IPS-NIHi11 (cell line): Measurements from ENCODE around the gene PRUNE1.
A peak's percentile ranks its signal among the peaks of the same experiment; 100 is the strongest.

Experiments used
- DNase-seq: peaks from one replicate; pipeline ENCODE4 v3.0.0; 2012; ENCODE audit warnings: mixed read lengths, low spot score

Gene PRUNE1

DNA sequence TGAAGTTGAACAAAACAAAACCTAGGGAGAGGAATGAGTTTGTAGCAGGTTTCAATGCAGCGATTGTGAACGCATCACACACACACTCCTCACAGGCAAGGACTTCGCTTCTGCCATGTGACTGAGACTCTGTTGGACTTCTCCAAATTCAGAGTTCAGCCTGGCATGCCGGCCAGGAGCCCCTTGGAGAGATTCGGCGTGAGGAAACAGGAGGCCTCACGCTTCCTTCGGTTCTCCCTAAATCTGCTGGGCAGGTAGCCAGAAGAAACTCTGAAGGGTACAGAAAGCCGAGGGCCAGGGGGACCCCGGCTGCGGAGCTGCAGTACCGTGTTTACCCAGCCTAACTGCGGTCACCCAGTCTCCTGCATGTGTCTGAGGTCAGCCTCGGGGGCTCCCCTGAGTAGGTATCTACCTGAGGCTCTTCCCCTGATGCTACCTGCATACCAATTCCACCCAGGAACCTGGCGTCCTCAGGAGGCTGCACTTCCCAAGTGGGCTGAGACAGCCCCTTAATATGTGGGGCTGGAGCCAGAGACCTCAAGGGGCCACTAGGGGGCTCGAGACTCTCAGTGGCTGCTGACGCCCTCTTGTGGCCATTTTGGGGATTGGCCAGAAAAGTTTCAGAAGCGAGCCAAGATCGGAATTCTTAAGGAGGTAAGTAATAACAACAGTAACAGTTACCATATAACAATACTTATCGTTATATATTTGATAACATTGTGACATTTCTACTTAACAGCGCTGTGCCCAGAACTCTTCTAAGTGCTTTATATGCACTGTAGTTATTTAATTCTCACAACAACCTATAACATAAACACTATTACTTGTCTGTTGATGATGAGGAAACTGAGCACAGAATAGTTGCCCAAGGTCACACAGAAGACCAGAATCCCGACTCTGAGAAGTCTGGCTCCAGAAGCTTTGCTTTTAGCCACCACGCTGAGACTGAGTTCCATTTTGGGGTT, 28.9 kb upstream of the PRUNE1 start:
- peak; percentile 84 for DNase-seq

DNA sequence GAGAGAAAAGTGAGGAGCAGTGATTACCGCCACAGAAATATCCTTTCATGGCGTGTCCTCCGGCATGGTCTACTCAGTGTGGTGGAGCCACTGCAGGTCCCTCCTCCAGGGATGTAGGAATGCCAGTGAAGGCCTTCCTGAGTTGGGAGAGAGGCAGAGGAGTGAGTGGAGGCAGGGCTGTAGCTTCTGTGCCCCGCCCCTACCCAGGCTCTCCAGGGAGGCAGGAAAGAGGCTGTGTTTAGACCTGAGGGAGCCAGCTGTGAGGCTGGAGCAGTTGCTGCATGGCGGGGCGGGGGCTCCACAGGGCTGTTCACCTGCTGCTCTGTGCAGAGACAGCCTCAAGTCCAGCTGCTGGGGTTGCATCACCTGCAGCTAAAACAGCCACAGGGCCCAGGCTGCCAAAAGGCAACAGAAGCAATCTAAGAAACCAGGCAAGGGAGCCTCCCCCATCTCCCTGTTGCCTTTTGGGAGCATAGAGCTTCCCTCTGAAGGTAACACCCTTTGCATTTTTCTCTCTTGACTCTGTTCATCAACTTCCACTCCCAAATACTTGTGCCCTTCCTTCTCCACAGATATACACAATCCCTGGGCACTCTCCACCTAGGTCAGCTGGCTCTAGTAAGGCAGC, 27.0 kb upstream of the PRUNE1 start:
- peak; percentile 87 for DNase-seq

DNA sequence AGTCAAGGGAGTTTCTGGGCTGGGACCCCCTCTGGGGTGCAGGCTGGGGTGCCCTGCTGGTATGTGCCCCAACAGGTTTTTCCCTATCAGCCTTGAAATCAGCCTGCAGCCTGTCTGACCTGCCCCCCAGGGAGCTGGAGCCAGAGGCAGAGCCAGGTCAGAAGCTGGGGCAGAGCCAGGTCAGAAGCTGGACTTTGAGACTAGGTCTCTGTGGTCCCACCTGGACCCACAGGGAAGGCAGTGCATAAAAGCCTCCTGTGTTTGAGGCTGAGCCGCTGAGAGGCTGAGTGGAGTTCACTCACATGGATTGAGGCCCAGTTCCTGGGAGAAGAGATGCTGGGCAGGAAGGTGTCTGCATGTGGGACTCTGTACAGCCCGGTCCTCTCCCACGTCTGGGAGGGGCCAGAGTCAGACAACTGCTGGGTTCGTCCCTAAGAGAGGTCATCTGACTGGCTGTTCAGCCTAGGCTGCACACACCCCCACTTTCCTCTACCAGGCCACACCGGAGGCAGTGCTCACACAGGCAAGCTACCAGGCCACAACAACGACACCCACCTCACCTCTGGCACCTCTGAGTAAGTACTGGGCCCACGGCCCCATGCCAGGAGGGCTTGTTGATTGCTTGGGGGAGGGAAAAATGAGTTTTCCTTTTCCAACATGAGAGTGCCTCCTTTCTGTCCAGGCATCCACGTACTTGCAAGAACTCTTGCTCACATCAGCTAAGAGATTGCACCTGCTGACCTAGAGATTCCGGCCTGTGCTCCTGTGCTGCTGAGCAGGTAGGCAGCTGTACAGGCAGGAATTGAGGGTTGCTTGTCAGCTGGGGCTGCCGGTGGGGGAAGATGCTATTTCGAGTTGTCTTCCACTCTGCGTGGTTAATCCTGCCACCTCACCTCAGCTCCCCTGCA, 26.2 kb upstream of the PRUNE1 start, which contains the start of gene ANXA9:
Gene ANXA9, plus strand, starts transcription at position 488 of the 908 bp plus-strand sequence. CDS start 814 bp downstream, outside the sequence.
- DNase-seq, result peak; percentile 53

DNA sequence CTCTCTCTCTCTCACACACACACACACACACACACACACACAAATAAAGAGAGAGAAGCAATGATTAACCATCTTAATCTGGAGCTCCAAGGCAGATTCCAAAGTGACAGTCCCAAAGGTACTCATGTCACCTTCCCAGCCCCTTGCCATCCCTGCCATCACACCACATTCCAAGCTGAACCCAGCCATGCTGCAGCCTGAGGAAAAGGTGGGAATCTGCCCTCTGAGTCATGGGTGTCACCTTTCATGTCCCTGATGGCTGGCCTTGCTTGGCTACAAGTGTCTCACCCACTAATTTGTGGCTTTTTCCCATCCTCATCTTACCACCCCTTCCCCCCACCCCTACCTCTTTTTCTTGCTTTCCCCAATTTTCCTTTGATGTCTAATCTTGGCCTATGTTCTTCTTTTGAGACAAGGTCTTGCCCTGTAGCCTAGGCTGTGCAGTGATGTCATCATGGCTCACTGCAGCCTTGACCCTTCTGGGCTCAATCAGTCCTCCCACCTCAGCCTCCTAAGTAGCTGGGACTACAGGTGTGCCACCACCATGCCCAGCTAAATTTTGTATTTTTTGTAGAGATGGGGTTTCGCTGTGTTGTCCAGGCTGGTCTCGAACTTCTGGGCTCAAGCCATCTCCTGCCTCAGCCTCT, 22.9 kb upstream of the PRUNE1 start:
- no peak for DNase-seq

GRCh38 chr1:150987924-150988323, 20.3 kb upstream of the PRUNE1 start:
- DNase-seq, result no peak

DNA sequence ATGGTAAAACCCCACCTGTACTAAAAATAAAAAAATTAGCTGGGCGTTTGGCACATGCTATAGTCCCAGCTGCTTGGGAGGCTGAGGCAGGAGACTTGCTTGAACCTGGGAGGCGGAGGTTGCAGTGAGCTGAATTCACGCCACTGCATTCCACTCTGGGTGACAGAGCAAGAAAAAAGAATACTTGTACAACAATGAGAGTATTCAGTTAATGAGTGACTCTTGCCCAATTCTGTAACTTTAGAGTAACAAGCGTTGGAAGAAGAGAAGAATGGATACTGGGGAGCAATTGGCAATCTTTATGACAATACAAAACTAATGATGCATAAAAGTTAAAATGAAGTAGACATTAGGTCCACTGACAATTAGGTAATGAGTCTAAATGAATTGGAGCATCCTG, 15.6 kb upstream of the PRUNE1 start:
- DNase-seq, result no peak

DNA sequence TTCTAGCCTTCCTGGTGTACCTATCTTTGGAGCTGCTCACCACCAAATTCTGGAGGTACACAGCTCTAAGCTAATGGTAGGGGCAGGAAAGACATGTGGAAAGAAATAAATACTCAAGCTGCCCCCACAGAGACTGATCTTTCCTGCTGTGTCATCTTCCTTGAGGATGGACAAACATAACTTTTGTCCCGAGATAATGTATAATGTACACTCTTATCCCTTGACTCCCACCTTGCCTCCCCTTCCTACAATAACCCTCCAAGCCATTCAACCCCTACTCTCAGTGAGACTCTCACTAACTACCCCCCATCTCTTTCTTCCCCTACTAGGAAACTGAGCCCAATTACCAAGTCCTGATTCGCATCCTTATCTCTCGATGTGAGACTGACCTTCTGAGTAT, 14.0 kb upstream of the PRUNE1 start:
- DNase-seq, result no peak

- no peak for DNase-seq
Observed at GRCh38 chr1:150995460-150995859, 12.8 kb upstream of the PRUNE1 start.

GRCh38 chr1:150995896-150996295, 12.4 kb upstream of the PRUNE1 start:
- DNase-seq, result peak; percentile 48

- no peak for DNase-seq
Observed at GRCh38 chr1:150997126-150997872, 10.9 kb upstream of the PRUNE1 start.

GRCh38 chr1:150997949-150998348, 10.3 kb upstream of the PRUNE1 start:
- DNase-seq, result no peak

DNA sequence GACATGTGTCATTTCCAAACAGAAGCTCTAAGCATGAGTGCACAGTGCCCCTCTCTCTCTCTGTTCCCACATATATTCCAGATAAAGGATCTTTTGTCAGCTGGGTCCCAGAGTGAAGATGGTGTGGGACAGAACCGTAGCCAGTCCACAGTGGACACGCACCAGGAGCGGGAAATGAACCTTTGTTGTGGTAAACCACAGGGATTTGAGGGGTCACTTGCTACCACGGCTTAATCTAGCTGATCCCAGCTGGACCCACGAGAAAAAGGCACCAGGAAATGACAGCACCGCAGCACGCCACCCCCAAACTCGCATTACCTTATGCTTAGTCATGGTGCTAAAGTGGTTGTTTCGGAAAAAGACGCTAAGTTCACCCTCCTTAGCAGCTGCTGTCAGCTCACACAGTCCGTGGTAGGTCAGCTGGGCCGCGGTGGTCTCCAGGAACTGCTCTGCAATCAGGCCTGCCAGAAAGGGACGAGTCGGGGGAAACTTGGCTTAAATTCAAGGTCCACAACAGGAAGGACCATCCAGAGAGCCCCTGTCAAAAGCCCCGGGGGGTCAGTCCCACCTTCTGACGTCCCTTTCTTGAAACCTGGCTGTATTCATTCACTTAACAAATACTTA, 9.1 kb upstream of the PRUNE1 start:
- no peak for DNase-seq

GRCh38 chr1:150999926-151000325, 8.3 kb upstream of the PRUNE1 start:
- no peak for DNase-seq

GRCh38 chr1:151000408-151000807, 7.8 kb upstream of the PRUNE1 start:
- no peak for DNase-seq

GRCh38 chr1:151001602-151002001, 6.6 kb upstream of the PRUNE1 start:
- DNase-seq, result no peak

- no peak for DNase-seq
Observed at GRCh38 chr1:151002051-151002450, 6.2 kb upstream of the PRUNE1 start.

DNA sequence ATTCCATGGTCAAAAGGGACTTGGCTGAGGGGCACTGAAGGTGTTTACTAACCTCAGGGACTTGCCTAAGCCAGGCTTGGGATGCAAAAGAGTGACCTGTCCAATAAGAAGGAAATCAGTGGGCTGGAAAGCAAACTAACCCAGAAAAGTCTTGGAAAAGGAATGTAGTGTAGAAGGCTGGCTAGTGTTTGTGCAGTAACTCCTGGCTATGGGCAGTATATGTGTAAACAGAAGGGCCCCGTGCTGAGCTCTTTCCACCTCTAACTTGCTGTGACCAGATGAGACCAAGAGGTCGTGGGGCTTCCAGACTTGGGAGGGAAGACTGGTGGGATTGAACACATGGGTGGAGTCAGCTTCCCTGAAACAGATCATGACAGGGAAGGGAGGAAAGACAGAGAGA, 5.6 kb upstream of the PRUNE1 start:
- no peak for DNase-seq

GRCh38 chr1:151003180-151003579, 5.1 kb upstream of the PRUNE1 start:
- no peak for DNase-seq

DNA sequence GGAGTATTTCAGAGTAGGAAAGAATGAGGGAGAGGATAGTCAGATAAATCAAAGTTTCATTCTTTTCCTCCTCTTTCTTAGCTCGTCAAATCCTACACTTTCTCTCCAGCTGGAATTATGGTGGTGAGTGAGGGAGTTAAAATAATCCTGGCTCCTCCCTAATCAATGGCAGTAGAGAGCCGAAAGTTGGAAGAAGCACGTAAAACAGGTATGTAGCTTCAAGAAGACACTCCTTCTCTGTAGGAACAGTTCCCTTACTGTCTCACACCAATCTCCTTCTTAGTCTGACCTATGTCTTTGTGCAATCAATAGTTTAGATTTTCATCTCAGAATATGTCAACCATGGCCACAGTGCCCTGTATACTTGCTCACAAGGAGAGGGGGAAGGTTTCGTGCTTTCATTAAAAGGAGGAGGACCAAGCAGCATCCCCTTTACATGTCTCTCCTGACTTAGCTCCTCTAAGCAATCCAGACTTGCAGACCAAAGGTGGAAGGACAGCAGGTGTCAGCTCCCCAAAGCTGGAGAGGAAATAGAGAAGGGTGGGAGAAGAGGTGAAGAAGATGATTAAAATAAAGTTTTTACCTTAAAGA, 2.4 kb upstream of the PRUNE1 start:
- DNase-seq, result no peak
